ENCODE measurements around the gene TRIM2.
"Not testable (repeated sequence)": the region's sequence is repeated elsewhere in the genome, so short reads cannot be mapped to it uniquely, and the experiment has no call there.

- not testable (repeated sequence) for TF ChIP-seq CTCF (IDR thresholded peaks at IDR 0.05; ENCODE audit: low read depth, low read length, poor library complexity, severe bottlenecking); EZH2phosphoT487 (IDR thresholded peaks at IDR 0.05; ENCODE audit: borderline replicate concordance, low read length)
Measured at GRCh38 chr4:153203746-153204145, 497 bp upstream of the TRIM2 start.

All from DOHH2 (cell line).